HEK293T (cell line): ENCODE measurements around the gene LSAMP.

Source experiments
- ELF4 ChIP-seq: fragments of 450-650 bp; IDR thresholded peaks from 2 replicates; pipeline ENCODE4 v1.6.1; 2017; ENCODE audit warnings: antibody characterized with exemption
- FOXA1 ChIP-seq: fragments of 450-650 bp; IDR thresholded peaks from 2 replicates; pipeline ENCODE4 v1.6.1; 2016; ENCODE audit warnings: mild to moderate bottlenecking
- FOXK2 ChIP-seq: fragments of 450-650 bp; IDR thresholded peaks from 2 replicates; pipeline ENCODE4 v1.6.1; 2016; ENCODE audit warnings: mild to moderate bottlenecking
- FOXM1 ChIP-seq: fragments of 450-650 bp; IDR thresholded peaks from 2 replicates; pipeline ENCODE4 v1.6.1; 2017; ENCODE audit warnings: mild to moderate bottlenecking, borderline replicate concordance
- L3MBTL2 ChIP-seq: fragments of 450-650 bp; conservative IDR thresholded peaks from 2 replicates; pipeline ENCODE4 v1.6.1; 2016; ENCODE audit warnings: mild to moderate bottlenecking
- NFRKB ChIP-seq: fragments of 450-650 bp; IDR thresholded peaks from 2 replicates; pipeline ENCODE4 v1.6.1; 2016; ENCODE audit warnings: mild to moderate bottlenecking, moderate library complexity
- SP1 ChIP-seq: fragments of 450-650 bp; IDR thresholded peaks from 2 replicates; pipeline ENCODE4 v1.6.1; 2017
- SUZ12 ChIP-seq: fragments of 450-650 bp; IDR thresholded peaks from 2 replicates; pipeline ENCODE4 v1.6.1; 2016; ENCODE audit warnings: mild to moderate bottlenecking
- TARDBP ChIP-seq: fragments of 450-650 bp; IDR thresholded peaks from 2 replicates; pipeline ENCODE4 v1.6.1; 2016
- ZNF384 ChIP-seq: fragments of 450-650 bp; IDR thresholded peaks from 2 replicates; pipeline ENCODE4 v1.6.1; 2016

DNA sequence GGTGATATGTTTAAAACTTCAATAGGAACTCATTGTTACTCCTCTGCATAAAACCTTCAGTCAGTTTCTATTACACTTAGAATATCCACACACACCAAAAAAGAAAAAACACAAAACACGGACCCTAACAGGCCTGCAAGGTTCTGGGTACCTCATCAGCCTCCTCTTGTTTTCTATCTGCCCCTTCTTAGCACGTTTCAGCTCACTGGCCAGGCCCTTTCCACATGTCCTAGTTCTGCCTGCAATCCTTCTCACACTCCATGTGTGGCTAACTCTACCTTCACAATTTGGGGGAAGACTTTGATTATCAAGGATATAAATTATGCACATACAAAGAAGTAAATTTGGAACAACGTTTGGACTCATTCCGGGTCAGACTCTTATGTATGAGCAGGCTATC lies 376.3 kb downstream of the LSAMP start:
- no peak for TF ChIP-seq ZNF384
- no peak for TF ChIP-seq FOXA1
- TF ChIP-seq NFRKB = no peak
- no peak for TF ChIP-seq FOXK2
- no peak for TF ChIP-seq TARDBP
- no peak for TF ChIP-seq FOXM1
- TF ChIP-seq SP1 = no peak
- TF ChIP-seq L3MBTL2 = no peak
- no peak for TF ChIP-seq ELF4
- no peak for TF ChIP-seq SUZ12
